ENCODE measurements around the gene TGM3. TPM values are rescaled to one million over a fixed set of nuclear protein-coding genes. Genes with fewer than 3 reads are reported as not detected.

TGM3 gene
- total RNA-seq, 1 donor from 2014 or later: not detected

DNA sequence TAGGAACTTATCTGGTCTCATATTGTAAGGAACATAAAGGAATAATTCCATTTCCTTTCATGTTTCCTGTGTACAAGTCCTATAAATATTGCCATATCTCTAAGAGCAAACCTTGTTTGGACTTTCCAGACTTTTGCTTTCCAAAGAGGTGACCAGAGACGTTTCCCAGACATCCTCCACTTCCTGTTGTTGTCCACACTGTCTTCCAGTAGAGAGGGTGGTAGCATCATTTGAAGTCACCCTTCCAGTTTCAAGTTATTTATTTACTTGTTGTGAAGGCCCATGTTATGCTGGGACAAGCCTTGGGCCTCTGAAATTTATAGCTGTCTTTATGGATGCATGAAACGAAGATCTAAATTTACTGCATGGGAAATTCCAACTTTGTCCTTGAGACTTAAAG lies 10.6 kb upstream of the TGM3 start:
- Histone ChIP-seq H3K4me3 (no peak overlapping the region), H3K27me3 (ENCODE audit: low read depth) (no peaks in the 10 kb centered on the region), H3K9me3 (replicated peaks) (peaks cover 5% of the 10 kb centered on the region), H3K4me1 (peaks cover 9% of the 10 kb centered on the region), H3K36me3 (no peaks in the 10 kb centered on the region), H3K27ac (replicated peaks) (no peak overlapping the region)
- DNase-seq: no peak
- intact Hi-C loops (cut with micrococcal nuclease): no loop called here
- TF ChIP-seq, protein P1, sequence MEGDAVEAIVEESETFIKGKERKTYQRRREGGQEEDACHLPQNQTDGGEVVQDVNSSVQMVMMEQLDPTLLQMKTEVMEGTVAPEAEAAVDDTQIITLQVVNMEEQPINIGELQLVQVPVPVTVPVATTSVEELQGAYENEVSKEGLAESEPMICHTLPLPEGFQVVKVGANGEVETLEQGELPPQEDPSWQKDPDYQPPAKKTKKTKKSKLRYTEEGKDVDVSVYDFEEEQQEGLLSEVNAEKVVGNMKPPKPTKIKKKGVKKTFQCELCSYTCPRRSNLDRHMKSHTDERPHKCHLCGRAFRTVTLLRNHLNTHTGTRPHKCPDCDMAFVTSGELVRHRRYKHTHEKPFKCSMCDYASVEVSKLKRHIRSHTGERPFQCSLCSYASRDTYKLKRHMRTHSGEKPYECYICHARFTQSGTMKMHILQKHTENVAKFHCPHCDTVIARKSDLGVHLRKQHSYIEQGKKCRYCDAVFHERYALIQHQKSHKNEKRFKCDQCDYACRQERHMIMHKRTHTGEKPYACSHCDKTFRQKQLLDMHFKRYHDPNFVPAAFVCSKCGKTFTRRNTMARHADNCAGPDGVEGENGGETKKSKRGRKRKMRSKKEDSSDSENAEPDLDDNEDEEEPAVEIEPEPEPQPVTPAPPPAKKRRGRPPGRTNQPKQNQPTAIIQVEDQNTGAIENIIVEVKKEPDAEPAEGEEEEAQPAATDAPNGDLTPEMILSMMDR (IDR thresholded peaks at IDR 0.05; ENCODE audit: borderline replicate concordance): no peak

DNA sequence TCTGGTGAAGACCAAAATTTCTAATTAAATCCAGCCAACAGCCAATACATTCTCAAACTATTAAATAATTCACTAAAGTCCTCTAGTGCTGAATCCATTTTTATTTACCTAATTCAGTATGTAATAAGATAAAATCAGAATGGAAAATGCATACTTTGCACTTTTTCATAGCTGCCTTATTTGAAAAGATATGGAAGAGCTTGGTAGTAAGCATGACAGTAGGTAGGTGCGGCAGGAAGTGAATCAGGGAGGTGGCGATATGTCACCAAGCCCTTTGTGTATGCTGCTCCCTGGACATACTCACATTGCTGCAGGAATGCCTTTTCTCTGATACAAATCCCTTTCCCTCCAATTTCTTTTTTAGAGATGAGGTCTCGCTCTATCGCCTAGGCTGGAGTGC lies 10.2 kb upstream of the TGM3 start:
- DNase-seq: no peak
- Histone ChIP-seq H3K27me3 (ENCODE audit: low read depth) (peaks cover 2% of the 10 kb centered on the region), H3K9me3 (replicated peaks) (peaks cover 4% of the 10 kb centered on the region), H3K4me1 (peaks cover 9% of the 10 kb centered on the region), H3K36me3 (no peaks in the 10 kb centered on the region), H3K4me3 (no peak overlapping the region), H3K27ac (replicated peaks) (no peak overlapping the region)
- intact Hi-C loops (cut with micrococcal nuclease): no loop called here
- TF ChIP-seq, protein P1 (IDR thresholded peaks at IDR 0.05; ENCODE audit: borderline replicate concordance): no peak

DNA sequence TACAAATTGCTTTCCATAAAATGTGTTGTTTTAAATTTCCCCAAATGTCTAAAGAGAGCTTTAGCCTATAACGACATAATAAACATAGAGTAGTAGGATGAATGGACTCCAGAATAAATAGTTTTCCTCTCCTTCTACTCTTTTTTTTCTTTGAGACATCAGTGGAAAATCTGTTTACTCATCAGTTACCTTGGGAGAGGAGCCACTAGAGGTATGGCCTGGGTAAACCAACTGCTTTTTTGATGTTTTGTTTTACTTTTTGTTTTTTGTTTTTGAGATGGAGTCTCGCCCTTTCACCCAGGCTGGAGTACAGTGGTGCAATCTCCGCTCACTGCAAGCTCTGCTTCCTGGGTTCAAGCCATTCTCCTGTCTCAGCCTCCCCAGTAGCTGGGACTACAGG lies 8.3 kb upstream of the TGM3 start:
- Histone ChIP-seq H3K4me3 (no peak overlapping the region), H3K9me3 (replicated peaks) (no peaks in the 10 kb centered on the region), H3K27me3 (ENCODE audit: low read depth) (peaks cover 13% of the 10 kb centered on the region), H3K36me3 (no peaks in the 10 kb centered on the region), H3K4me1 (peaks cover 9% of the 10 kb centered on the region), H3K27ac (replicated peaks) (no peak overlapping the region)
- intact Hi-C loops (cut with micrococcal nuclease): no loop called here
- TF ChIP-seq, protein P1 (IDR thresholded peaks at IDR 0.05; ENCODE audit: borderline replicate concordance): no peak
- no peak for DNase-seq

DNA sequence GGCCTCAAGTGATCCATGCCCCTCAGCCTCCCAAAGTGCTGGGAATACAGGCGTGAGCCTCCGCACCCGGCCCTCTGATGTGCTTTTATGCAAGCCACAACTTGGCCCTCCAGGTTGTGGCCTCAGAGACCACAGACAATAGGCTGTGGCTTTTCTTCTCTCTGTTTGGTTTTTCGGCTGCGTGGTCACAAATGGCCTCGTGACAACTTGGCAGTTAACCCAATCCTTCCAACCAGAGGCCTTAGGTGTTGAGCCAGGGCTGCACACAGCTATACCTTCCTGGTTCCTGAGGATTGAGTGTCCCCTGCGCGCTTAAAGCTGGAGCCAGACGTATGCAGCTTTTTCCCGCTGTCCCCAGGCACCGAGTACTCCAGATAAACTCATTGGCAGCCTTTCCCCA lies 6.3 kb upstream of the TGM3 start:
- TF ChIP-seq, protein P1 (IDR thresholded peaks at IDR 0.05; ENCODE audit: borderline replicate concordance): no peak

DNA sequence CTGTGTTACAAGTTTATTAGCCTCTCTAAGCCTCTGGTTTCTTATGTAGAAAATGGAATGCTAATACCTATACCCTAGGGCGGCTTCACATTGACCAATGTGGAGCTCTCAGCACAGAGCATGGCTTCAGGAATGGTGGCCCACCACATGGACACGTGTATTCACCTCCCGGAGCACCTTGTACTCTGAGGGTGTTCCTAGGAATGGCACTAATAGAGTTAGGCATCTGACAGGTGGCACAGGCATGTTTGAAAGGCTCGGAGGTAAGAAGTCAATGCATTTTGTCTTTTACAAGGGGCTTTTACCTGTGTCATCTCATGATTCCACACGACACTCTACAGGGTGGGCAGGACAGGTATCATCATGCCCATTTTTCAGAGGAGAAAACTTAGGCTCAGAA lies 5.3 kb upstream of the TGM3 start:
- TF ChIP-seq, protein P1 (IDR thresholded peaks at IDR 0.05; ENCODE audit: borderline replicate concordance): no peak
- H3K4me3 ChIP-seq: no peak overlapping the region
- intact Hi-C loops (cut with micrococcal nuclease): no loop called here
- H3K36me3 ChIP-seq: no peaks in the 10 kb centered on the region
- DNase-seq: no peak
- no peaks in the 10 kb centered on the region for H3K9me3 ChIP-seq (replicated peaks)
- H3K27ac ChIP-seq (replicated peaks): no peak overlapping the region
- H3K4me1 ChIP-seq: peaks cover 9% of the 10 kb centered on the region
- H3K27me3 ChIP-seq (ENCODE audit: low read depth): peaks cover 22% of the 10 kb centered on the region

More for the DNA sequence above, 6.3 kb upstream of the TGM3 start:
- Histone ChIP-seq H3K36me3 (no peaks in the 10 kb centered on the region), H3K4me1 (peaks cover 9% of the 10 kb centered on the region), H3K9me3 (replicated peaks) (no peaks in the 10 kb centered on the region), H3K4me3 (no peak overlapping the region), H3K27me3 (ENCODE audit: low read depth) (peaks cover 13% of the 10 kb centered on the region), H3K27ac (replicated peaks) (peak overlapping the region; percentile 40)
- intact Hi-C loops (cut with micrococcal nuclease): no loop called here
- DNase-seq: no peak

Measured in left ventricle myocardium inferior (tissue), 1 donor.